GM23338 (cell line): ENCODE results near the gene LIAS. TPM values are rescaled to one million over a fixed set of nuclear protein-coding genes. Genes with fewer than 3 reads are reported as not detected.
A peak's percentile ranks its signal among the peaks of the same experiment; 100 is the strongest.

Source experiments
- ATAC-seq: fragments of 200-7000 bp; cut with Tn5 transposase; 3 replicates; pipeline ENCODE4 v1.9.1; 2020
- DNase-seq: peaks from one replicate; pipeline ENCODE4 v3.0.0-alpha.2; 2015; ENCODE audit warnings: low spot score
- H2AFZ ChIP-seq: fragments of 200-600 bp; sonication (generic); 2 replicates; pipeline ENCODE4 v1.8.0; 2016; ENCODE audit warnings: antibody characterized with exemption, mild to moderate bottlenecking, moderate library complexity
- H3F3A ChIP-seq: fragments of 200-600 bp; sonication (generic); replicated peaks from 2 replicates; pipeline ENCODE4 v1.8.0; 2017; ENCODE audit warnings: antibody characterized with exemption, mixed run types, low read depth
- H3K27ac ChIP-seq: fragments of 200-600 bp; sonication (generic); 2 replicates; pipeline ENCODE4 v1.6.1; 2016; ENCODE audit warnings: low read depth
- H3K27me3 ChIP-seq: fragments of 200-600 bp; sonication (generic); 2 replicates; pipeline ENCODE4 v1.8.0; 2016; ENCODE audit warnings: mild to moderate bottlenecking, mixed run types, moderate library complexity; ENCODE audit not compliant: insufficient read depth
- H3K36me3 ChIP-seq: fragments of 200-600 bp; sonication (generic); 2 replicates; pipeline ENCODE4 v1.8.0; 2016; ENCODE audit warnings: mild to moderate bottlenecking; ENCODE audit not compliant: insufficient read depth
- H3K4me1 ChIP-seq: fragments of 200-600 bp; sonication (generic); 2 replicates; pipeline ENCODE4 v1.8.0; 2016; ENCODE audit warnings: mild to moderate bottlenecking, moderate library complexity; ENCODE audit not compliant: insufficient read depth
- H3K4me2 ChIP-seq: fragments of 200-600 bp; sonication (generic); 2 replicates; pipeline ENCODE4 v1.7.1; 2017; ENCODE audit warnings: mixed run types
- H3K4me3 ChIP-seq: fragments of 200-600 bp; sonication (generic); 2 replicates; pipeline ENCODE4 v1.6.1; 2016; ENCODE audit warnings: mixed run types
- H3K79me2 ChIP-seq: fragments of 200-600 bp; sonication (generic); replicated peaks from 2 replicates; pipeline ENCODE4 v1.8.0; 2017; ENCODE audit warnings: mild to moderate bottlenecking; ENCODE audit not compliant: insufficient read depth
- H3K9me2 ChIP-seq: fragments of 200-600 bp; sonication (generic); 2 replicates; pipeline ENCODE4 v1.8.0; 2017; ENCODE audit not compliant: insufficient read depth
- H4K20me1 ChIP-seq: fragments of 200-600 bp; sonication (generic); replicated peaks from 2 replicates; pipeline ENCODE4 v1.8.0; 2017; ENCODE audit warnings: mild to moderate bottlenecking; ENCODE audit not compliant: insufficient read depth
- H3K27ac Mint-ChIP-seq: 2 replicates; pipeline ENCODE4 v1.8.0; 2020; ENCODE audit warnings: inconsistent platforms, mild to moderate bottlenecking, moderate library complexity, mixed read lengths
- H3K27me3 Mint-ChIP-seq: 3 replicates; pipeline ENCODE4 v1.8.0; 2022; ENCODE audit warnings: low read depth, mild to moderate bottlenecking, moderate library complexity, mixed read lengths, inconsistent platforms; ENCODE audit not compliant: insufficient read depth, poor library complexity
- H3K36me3 Mint-ChIP-seq: 3 replicates; pipeline ENCODE4 v1.8.0; 2021; ENCODE audit warnings: low read depth, mild to moderate bottlenecking, inconsistent platforms, moderate library complexity, mixed read lengths
- H3K4me1 Mint-ChIP-seq: 3 replicates; pipeline ENCODE4 v1.8.0; 2020; ENCODE audit warnings: mild to moderate bottlenecking, inconsistent platforms, mixed read lengths
- H3K4me3 Mint-ChIP-seq: 3 replicates; pipeline ENCODE4 v1.8.0; 2021; ENCODE audit warnings: moderate library complexity, mild to moderate bottlenecking, inconsistent platforms, mixed read lengths
- H3K9me3 Mint-ChIP-seq: 3 replicates; pipeline ENCODE4 v1.8.0; 2020; ENCODE audit warnings: moderate library complexity, mild to moderate bottlenecking, inconsistent platforms, mixed read lengths
- EZH2phosphoT487 ChIP-seq: fragments of 200-600 bp; sonication (generic); IDR thresholded peaks from one replicate; pipeline ENCODE4 v1.8.1; 2018; ENCODE audit warnings: antibody characterized with exemption; ENCODE audit not compliant: unreplicated experiment
- JUNB ChIP-seq: IDR thresholded peaks from one replicate; pipeline ENCODE4 v1.6.1; 2016; ENCODE audit warnings: antibody characterized with exemption; ENCODE audit not compliant: unreplicated experiment
- POLR2AphosphoS5 ChIP-seq: IDR thresholded peaks from 2 replicates; pipeline ENCODE4 v1.6.1; 2016; ENCODE audit warnings: antibody characterized with exemption, low read depth
- ZNF114 ChIP-seq: fragments of 250-450 bp; sonication (Bioruptor Pico); IDR thresholded peaks from 2 replicates; pipeline ENCODE4 v1.5.0; 2020; ENCODE audit warnings: mild to moderate bottlenecking, moderate library complexity
- polyA plus RNA-seq: library from polyadenylated mRNA; unstranded; fragments of >200 nt; fragmentation: Nextera tagmentation; extraction: Ambion mirVana; gene quantifications from 2 replicates; pipeline ENCODE4 v1.2.1, GENCODE V29; 2016
- total RNA-seq: library from RNA; depleted of rRNA; stranded (reverse); fragments of >200 nt; shearing (Covaris generic); gene quantifications from 2 replicates; pipeline ENCODE4 v1.2.3, GENCODE V29; 2014
- TF ChIP-seq, protein P1 (sequence below), 2 experiments: fragments of 200-600 bp in 1 of 2; sonication (generic) in 1 of 2; conservative IDR thresholded peaks; 2 replicates each; pipeline versions ENCODE4 v1.5.1 to v1.6.1; 2016 to 2017; ENCODE audit warnings: antibody characterized with exemption in 2 of 2, low read depth in 2 of 2, mild to moderate bottlenecking in 2 of 2, moderate library complexity in 1 of 2
- TF ChIP-seq, protein P2 (sequence below): IDR thresholded peaks from 2 replicates; pipeline ENCODE4 v1.6.1; 2016; ENCODE audit warnings: antibody characterized with exemption

The LIAS gene
- total and polyA plus RNA-seq, 2 experiments from 2014 or later, result 17.5 to 18.7 TPM

- TF ChIP-seq, protein P1, sequence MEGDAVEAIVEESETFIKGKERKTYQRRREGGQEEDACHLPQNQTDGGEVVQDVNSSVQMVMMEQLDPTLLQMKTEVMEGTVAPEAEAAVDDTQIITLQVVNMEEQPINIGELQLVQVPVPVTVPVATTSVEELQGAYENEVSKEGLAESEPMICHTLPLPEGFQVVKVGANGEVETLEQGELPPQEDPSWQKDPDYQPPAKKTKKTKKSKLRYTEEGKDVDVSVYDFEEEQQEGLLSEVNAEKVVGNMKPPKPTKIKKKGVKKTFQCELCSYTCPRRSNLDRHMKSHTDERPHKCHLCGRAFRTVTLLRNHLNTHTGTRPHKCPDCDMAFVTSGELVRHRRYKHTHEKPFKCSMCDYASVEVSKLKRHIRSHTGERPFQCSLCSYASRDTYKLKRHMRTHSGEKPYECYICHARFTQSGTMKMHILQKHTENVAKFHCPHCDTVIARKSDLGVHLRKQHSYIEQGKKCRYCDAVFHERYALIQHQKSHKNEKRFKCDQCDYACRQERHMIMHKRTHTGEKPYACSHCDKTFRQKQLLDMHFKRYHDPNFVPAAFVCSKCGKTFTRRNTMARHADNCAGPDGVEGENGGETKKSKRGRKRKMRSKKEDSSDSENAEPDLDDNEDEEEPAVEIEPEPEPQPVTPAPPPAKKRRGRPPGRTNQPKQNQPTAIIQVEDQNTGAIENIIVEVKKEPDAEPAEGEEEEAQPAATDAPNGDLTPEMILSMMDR (conservative IDR thresholded peaks at IDR 0.05; ENCODE audit: low read depth in 2 of 2), result no peak
- TF ChIP-seq EZH2phosphoT487, result no peak
These were observed 12.4 kb upstream of the LIAS start (continued) for GRCh38 chr4:39446483-39446841.

DNA sequence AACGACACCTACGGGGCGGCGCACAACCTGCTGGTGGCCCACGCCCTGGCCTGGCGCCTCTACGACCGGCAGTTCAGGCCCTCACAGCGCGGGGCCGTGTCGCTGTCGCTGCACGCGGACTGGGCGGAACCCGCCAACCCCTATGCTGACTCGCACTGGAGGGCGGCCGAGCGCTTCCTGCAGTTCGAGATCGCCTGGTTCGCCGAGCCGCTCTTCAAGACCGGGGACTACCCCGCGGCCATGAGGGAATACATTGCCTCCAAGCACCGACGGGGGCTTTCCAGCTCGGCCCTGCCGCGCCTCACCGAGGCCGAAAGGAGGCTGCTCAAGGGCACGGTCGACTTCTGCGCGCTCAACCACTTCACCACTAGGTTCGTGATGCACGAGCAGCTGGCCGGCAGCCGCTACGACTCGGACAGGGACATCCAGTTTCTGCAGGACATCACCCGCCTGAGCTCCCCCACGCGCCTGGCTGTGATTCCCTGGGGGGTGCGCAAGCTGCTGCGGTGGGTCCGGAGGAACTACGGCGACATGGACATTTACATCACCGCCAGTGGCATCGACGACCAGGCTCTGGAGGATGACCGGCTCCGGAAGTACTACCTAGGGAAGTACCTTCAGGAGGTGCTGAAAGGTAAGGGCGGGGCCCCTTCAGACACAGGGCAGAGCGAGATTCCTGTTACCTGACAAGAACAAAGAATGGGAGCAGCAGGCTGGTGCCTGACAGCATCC lies 11.8 kb upstream of the LIAS start:
- TF ChIP-seq, protein P1 (conservative IDR thresholded peaks at IDR 0.05; ENCODE audit: low read depth in 2 of 2), result peak; percentile 33
- peak; percentile 82 for TF ChIP-seq POLR2AphosphoS5
- no peak for TF ChIP-seq EZH2phosphoT487
- TF ChIP-seq JUNB, result no peak
- TF ChIP-seq, protein P2, sequence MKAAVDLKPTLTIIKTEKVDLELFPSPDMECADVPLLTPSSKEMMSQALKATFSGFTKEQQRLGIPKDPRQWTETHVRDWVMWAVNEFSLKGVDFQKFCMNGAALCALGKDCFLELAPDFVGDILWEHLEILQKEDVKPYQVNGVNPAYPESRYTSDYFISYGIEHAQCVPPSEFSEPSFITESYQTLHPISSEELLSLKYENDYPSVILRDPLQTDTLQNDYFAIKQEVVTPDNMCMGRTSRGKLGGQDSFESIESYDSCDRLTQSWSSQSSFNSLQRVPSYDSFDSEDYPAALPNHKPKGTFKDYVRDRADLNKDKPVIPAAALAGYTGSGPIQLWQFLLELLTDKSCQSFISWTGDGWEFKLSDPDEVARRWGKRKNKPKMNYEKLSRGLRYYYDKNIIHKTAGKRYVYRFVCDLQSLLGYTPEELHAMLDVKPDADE, result 0 out of 2 replicates have a peak, but pooled peaks have one; percentile 11
- Histone ChIP-seq H3K9me2 (no peaks in the 10 kb centered on the region), H3K36me3 (peaks cover 11% of the 10 kb centered on the region; the same call in 1 of the 2 replicates), H3K4me2 (peak overlapping the region; percentile 87), H3K27me3 (no peaks in the 10 kb centered on the region), H3K4me3 (peak overlapping the region; percentile 75), H4K20me1 (peaks cover 12% of the 10 kb centered on the region), H3K79me2 (no peaks in the 10 kb centered on the region), H3K4me1 (peaks cover 4% of the 10 kb centered on the region; the same call in 1 of the 2 replicates), H3F3A (peaks cover 44% of the 10 kb centered on the region), H3K27ac (0 out of 2 replicates have a peak overlapping the region, but pooled peaks have one; percentile 61), H2AFZ (peak overlapping the region; percentile 92)
- H3K36me3 Mint-ChIP-seq, result peaks cover 17% of the 10 kb centered on the region
- no peaks in the 10 kb centered on the region for H3K9me3 Mint-ChIP-seq
- peak; percentile 84 for ATAC-seq
- peaks cover 17% of the 10 kb centered on the region; the same call in 2 of the 3 replicates for H3K4me1 Mint-ChIP-seq
- DNase-seq, result peak; percentile 91
- H3K4me3 Mint-ChIP-seq, result peak overlapping the region; percentile 84
- H3K27ac Mint-ChIP-seq, result peak overlapping the region; percentile 82; the same call in 1 of the 2 replicates
- H3K27me3 Mint-ChIP-seq, result peaks cover 5% of the 10 kb centered on the region

DNA sequence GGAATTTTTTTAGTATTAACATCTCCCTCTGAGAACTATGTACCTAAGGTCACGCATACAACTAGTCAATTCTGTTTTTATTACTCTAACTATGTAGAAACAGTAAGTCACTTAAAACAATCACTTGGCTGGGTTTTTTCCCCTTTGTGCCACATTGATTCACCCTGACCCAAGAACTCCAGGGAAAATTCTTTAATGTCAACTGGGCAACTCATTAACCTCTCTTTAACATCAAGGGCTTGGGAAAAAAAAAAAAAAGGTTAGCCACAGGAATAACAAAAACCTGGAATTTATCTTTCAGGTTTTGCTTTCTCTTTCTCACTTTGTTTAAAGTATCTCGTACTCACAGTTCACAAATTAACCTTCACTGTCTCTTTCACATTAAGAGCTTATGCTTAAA lies 8.2 kb upstream of the LIAS start:
- DNase-seq, result no peak
- Histone ChIP-seq H3K27ac (peak overlapping the region; percentile 82; the same call in 1 of the 2 replicates), H3K36me3 (peaks cover 44% of the 10 kb centered on the region), H3K79me2 (peaks cover 8% of the 10 kb centered on the region), H3K27me3 (no peaks in the 10 kb centered on the region), H3K4me1 (peaks cover 4% of the 10 kb centered on the region; the same call in 1 of the 2 replicates), H3K4me3 (no peak overlapping the region), H4K20me1 (peaks cover 23% of the 10 kb centered on the region), H3F3A (peaks cover 69% of the 10 kb centered on the region), H2AFZ (no peak overlapping the region), H3K9me2 (no peaks in the 10 kb centered on the region), H3K4me2 (no peak overlapping the region)
- no peaks in the 10 kb centered on the region for H3K9me3 Mint-ChIP-seq
- H3K36me3 Mint-ChIP-seq, result peaks cover 53% of the 10 kb centered on the region
- no peak for ATAC-seq
- TF ChIP-seq ZNF114, result no peak
- peak overlapping the region; percentile 71; the same call in 1 of the 2 replicates for H3K27ac Mint-ChIP-seq
- H3K27me3 Mint-ChIP-seq, result peaks cover 7% of the 10 kb centered on the region
- no peak overlapping the region; the same call in 2 of the 3 replicates for H3K4me3 Mint-ChIP-seq
- peaks cover 26% of the 10 kb centered on the region; the same call in 2 of the 3 replicates for H3K4me1 Mint-ChIP-seq
